ENCODE results near the gene TNFRSF12A. TPM values are rescaled to one million over a fixed set of nuclear protein-coding genes. Genes with fewer than 3 reads are reported as not detected.

TNFRSF12A gene
- total and polyA plus RNA-seq, 9 of the 15 experiments (the other 6 are each of a cell fraction or from before 2014, with no cell fraction given), result 0.41 to 61.8 (median 26.5) TPM

DNA sequence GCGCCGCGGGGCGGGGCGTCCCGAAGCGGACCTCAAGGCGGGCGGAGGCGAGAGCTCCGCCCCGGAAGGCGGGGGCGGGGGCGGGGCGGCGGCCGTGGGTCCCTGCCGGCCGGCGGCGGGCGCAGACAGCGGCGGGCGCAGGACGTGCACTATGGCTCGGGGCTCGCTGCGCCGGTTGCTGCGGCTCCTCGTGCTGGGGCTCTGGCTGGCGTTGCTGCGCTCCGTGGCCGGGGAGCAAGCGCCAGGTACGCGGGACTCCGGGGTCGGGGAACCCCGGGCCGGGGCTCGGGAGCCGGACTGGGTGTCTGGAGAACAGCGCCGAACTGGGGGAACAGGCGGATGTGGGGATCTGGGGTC lies at the start of gene TNFRSF12A (continued):
- TF ChIP-seq, protein P1, sequence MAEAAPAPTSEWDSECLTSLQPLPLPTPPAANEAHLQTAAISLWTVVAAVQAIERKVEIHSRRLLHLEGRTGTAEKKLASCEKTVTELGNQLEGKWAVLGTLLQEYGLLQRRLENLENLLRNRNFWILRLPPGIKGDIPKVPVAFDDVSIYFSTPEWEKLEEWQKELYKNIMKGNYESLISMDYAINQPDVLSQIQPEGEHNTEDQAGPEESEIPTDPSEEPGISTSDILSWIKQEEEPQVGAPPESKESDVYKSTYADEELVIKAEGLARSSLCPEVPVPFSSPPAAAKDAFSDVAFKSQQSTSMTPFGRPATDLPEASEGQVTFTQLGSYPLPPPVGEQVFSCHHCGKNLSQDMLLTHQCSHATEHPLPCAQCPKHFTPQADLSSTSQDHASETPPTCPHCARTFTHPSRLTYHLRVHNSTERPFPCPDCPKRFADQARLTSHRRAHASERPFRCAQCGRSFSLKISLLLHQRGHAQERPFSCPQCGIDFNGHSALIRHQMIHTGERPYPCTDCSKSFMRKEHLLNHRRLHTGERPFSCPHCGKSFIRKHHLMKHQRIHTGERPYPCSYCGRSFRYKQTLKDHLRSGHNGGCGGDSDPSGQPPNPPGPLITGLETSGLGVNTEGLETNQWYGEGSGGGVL (CRISPR knock-in tag; IDR thresholded peaks at IDR 0.05), result no peak
- TF ChIP-seq ETV1 (tag; conservative IDR thresholded peaks at IDR 0.05; ENCODE audit: low read depth), result no peak
- TF ChIP-seq CC2D1A (IDR thresholded peaks at IDR 0.05), result no peak
- no peak for TF ChIP-seq HCFC1 (IDR thresholded peaks at IDR 0.05; ENCODE audit: low read depth, low read length)
- TF ChIP-seq NFE2 (IDR thresholded peaks at IDR 0.05; ENCODE audit: low read depth), result no peak
- no peak for TF ChIP-seq MAFG (tag; conservative IDR thresholded peaks at IDR 0.05)
- 0 out of 2 replicates have a peak, but pooled peaks have one; percentile 70 for TF ChIP-seq KDM2B (CRISPR knock-in tag; IDR thresholded peaks at IDR 0.05)
- TF ChIP-seq, protein P2, sequence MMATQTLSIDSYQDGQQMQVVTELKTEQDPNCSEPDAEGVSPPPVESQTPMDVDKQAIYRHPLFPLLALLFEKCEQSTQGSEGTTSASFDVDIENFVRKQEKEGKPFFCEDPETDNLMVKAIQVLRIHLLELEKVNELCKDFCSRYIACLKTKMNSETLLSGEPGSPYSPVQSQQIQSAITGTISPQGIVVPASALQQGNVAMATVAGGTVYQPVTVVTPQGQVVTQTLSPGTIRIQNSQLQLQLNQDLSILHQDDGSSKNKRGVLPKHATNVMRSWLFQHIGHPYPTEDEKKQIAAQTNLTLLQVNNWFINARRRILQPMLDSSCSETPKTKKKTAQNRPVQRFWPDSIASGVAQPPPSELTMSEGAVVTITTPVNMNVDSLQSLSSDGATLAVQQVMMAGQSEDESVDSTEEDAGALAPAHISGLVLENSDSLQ (IDR thresholded peaks at IDR 0.05), result no peak
- no peak for TF ChIP-seq TCF3 (CRISPR knock-in tag; IDR thresholded peaks at IDR 0.05)
- TF ChIP-seq ZNF551 (CRISPR knock-in tag; IDR thresholded peaks at IDR 0.05), result no peak
- TF ChIP-seq, protein P3, sequence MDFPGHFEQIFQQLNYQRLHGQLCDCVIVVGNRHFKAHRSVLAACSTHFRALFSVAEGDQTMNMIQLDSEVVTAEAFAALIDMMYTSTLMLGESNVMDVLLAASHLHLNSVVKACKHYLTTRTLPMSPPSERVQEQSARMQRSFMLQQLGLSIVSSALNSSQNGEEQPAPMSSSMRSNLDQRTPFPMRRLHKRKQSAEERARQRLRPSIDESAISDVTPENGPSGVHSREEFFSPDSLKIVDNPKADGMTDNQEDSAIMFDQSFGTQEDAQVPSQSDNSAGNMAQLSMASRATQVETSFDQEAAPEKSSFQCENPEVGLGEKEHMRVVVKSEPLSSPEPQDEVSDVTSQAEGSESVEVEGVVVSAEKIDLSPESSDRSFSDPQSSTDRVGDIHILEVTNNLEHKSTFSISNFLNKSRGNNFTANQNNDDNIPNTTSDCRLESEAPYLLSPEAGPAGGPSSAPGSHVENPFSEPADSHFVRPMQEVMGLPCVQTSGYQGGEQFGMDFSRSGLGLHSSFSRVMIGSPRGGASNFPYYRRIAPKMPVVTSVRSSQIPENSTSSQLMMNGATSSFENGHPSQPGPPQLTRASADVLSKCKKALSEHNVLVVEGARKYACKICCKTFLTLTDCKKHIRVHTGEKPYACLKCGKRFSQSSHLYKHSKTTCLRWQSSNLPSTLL (IDR thresholded peaks at IDR 0.05), result no peak
- peak; percentile 84 for TF ChIP-seq RB1 (IDR thresholded peaks at IDR 0.05; ENCODE audit: low read depth)
- TF ChIP-seq, protein P4, sequence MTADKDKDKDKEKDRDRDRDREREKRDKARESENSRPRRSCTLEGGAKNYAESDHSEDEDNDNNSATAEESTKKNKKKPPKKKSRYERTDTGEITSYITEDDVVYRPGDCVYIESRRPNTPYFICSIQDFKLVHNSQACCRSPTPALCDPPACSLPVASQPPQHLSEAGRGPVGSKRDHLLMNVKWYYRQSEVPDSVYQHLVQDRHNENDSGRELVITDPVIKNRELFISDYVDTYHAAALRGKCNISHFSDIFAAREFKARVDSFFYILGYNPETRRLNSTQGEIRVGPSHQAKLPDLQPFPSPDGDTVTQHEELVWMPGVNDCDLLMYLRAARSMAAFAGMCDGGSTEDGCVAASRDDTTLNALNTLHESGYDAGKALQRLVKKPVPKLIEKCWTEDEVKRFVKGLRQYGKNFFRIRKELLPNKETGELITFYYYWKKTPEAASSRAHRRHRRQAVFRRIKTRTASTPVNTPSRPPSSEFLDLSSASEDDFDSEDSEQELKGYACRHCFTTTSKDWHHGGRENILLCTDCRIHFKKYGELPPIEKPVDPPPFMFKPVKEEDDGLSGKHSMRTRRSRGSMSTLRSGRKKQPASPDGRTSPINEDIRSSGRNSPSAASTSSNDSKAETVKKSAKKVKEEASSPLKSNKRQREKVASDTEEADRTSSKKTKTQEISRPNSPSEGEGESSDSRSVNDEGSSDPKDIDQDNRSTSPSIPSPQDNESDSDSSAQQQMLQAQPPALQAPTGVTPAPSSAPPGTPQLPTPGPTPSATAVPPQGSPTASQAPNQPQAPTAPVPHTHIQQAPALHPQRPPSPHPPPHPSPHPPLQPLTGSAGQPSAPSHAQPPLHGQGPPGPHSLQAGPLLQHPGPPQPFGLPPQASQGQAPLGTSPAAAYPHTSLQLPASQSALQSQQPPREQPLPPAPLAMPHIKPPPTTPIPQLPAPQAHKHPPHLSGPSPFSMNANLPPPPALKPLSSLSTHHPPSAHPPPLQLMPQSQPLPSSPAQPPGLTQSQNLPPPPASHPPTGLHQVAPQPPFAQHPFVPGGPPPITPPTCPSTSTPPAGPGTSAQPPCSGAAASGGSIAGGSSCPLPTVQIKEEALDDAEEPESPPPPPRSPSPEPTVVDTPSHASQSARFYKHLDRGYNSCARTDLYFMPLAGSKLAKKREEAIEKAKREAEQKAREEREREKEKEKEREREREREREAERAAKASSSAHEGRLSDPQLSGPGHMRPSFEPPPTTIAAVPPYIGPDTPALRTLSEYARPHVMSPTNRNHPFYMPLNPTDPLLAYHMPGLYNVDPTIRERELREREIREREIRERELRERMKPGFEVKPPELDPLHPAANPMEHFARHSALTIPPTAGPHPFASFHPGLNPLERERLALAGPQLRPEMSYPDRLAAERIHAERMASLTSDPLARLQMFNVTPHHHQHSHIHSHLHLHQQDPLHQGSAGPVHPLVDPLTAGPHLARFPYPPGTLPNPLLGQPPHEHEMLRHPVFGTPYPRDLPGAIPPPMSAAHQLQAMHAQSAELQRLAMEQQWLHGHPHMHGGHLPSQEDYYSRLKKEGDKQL (CRISPR knock-in tag; IDR thresholded peaks at IDR 0.05; ENCODE audit: borderline replicate concordance), result no peak
- no peak for TF ChIP-seq ZNF311 (CRISPR knock-in tag; IDR thresholded peaks at IDR 0.05)
- TF ChIP-seq CREBBP (IDR thresholded peaks at IDR 0.05; ENCODE audit: low read depth, low read length), result no peak
- no peak for TF ChIP-seq ARID1B (IDR thresholded peaks at IDR 0.05)
- TF ChIP-seq ASH1L (IDR thresholded peaks at IDR 0.05; ENCODE audit: borderline replicate concordance, low read depth, partially characterized antibody), result no peak
- TF ChIP-seq ZNF124 (CRISPR knock-in tag; IDR thresholded peaks at IDR 0.05), result no peak
- no peak for TF ChIP-seq ZSCAN29 (IDR thresholded peaks at IDR 0.05)
- TF ChIP-seq SREBF2 (CRISPR knock-in tag; IDR thresholded peaks at IDR 0.05), result no peak

All from K562 (cell line).